ENCODE data around the gene RAB21. TPM values are rescaled to one million over a fixed set of nuclear protein-coding genes. Genes with fewer than 3 reads are reported as not detected.

RAB21 gene
- total and polyA plus RNA-seq, 7 donors: 7.8 to 27.0 (median 18.3) TPM

DNA sequence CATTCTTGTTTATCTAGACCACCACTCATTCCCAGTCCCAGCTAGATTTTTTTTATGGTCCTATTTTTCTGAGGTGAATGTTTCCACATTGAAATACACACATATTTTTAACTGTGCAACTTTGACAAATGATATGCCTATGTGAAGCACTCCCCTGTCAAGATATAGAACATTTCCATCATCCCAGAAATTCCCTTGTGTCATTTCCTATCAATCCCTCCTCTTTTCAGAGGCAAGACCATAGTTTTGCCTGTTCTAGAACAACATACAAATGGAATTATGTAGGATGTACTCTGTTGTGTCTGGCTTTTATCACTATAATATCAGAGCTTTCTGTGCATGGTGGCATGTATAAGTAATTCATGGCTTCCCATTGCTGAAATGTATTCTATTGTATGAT, 36.1 kb upstream of the RAB21 start:
- TF ChIP-seq, protein P1, sequence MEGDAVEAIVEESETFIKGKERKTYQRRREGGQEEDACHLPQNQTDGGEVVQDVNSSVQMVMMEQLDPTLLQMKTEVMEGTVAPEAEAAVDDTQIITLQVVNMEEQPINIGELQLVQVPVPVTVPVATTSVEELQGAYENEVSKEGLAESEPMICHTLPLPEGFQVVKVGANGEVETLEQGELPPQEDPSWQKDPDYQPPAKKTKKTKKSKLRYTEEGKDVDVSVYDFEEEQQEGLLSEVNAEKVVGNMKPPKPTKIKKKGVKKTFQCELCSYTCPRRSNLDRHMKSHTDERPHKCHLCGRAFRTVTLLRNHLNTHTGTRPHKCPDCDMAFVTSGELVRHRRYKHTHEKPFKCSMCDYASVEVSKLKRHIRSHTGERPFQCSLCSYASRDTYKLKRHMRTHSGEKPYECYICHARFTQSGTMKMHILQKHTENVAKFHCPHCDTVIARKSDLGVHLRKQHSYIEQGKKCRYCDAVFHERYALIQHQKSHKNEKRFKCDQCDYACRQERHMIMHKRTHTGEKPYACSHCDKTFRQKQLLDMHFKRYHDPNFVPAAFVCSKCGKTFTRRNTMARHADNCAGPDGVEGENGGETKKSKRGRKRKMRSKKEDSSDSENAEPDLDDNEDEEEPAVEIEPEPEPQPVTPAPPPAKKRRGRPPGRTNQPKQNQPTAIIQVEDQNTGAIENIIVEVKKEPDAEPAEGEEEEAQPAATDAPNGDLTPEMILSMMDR (IDR thresholded peaks at IDR 0.05): no peak
- TF ChIP-seq POLR2AphosphoS5 (IDR thresholded peaks at IDR 0.05) (no peak), POLR2A (IDR thresholded peaks at IDR 0.05) (no peak), EP300 (IDR thresholded peaks at IDR 0.05) (no peak)
- no peak overlapping the region for H3K27ac ChIP-seq
- H3K9me3 ChIP-seq: peaks cover 0 to 3% (median 2%) of the 10 kb centered on the region in 4 donors
- H3K36me3 ChIP-seq: no peaks in the 10 kb centered on the region
- H3K4me3 ChIP-seq: no peak overlapping the region
- intact Hi-C loops (cut with DNase I): no loop called here
- H3K27me3 ChIP-seq: no peaks in the 10 kb centered on the region
- no peaks in the 10 kb centered on the region for H3K4me1 ChIP-seq
- DNase-seq: no peak

DNA sequence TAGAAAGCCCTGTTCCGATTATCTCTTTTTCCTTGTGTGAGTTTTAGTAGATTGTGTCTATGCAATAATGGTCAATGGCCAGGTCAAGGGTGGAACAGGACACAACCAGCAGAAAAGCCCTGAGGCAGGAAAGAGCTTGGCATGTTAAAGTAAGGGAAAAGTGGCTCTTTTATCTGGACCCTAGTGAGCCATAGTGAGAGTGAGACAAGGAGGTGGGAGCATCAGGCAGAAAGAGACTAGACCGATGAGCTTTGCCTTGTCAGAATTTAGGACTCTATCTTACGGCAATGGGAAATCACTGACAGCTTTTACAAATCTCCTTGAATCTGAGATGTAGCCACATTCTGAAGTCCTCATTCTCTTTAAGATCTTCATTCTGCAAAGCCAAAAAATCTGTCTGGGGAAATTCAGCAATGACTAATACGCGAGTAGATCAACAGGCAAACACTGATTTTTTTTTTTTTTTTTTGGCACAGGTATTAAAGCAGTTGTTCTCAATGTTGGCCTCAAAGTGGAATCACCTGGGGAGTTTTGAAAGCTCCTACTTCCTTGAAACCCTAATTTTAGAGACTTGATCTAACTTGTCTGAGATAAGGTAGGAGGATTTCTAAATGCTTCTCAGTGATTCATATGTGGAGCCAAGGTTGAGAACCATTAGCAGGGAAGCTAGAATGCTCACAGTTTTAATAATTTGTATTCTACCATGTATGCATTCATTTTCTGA, 34.9 kb upstream of the RAB21 start:
- intact Hi-C loops (cut with DNase I): no loop called here
- H3K27me3 ChIP-seq: no peaks in the 10 kb centered on the region
- WGBS, 2 donors: 96% methylated on average over 5 of the region's 5 CpGs
- TF ChIP-seq, protein P1 (IDR thresholded peaks at IDR 0.05): no peak
- TF ChIP-seq POLR2AphosphoS5 (IDR thresholded peaks at IDR 0.05) (no peak), EP300 (IDR thresholded peaks at IDR 0.05) (no peak), POLR2A (IDR thresholded peaks at IDR 0.05) (no peak)
- no peaks in the 10 kb centered on the region for H3K4me1 ChIP-seq
- no peaks in the 10 kb centered on the region for H3K36me3 ChIP-seq
- no peak overlapping the region for H3K27ac ChIP-seq
- no peak for DNase-seq
- peaks cover 0 to 1% (median under 1%) of the 10 kb centered on the region in 4 donors for H3K9me3 ChIP-seq
- H3K4me3 ChIP-seq: no peak overlapping the region

DNA sequence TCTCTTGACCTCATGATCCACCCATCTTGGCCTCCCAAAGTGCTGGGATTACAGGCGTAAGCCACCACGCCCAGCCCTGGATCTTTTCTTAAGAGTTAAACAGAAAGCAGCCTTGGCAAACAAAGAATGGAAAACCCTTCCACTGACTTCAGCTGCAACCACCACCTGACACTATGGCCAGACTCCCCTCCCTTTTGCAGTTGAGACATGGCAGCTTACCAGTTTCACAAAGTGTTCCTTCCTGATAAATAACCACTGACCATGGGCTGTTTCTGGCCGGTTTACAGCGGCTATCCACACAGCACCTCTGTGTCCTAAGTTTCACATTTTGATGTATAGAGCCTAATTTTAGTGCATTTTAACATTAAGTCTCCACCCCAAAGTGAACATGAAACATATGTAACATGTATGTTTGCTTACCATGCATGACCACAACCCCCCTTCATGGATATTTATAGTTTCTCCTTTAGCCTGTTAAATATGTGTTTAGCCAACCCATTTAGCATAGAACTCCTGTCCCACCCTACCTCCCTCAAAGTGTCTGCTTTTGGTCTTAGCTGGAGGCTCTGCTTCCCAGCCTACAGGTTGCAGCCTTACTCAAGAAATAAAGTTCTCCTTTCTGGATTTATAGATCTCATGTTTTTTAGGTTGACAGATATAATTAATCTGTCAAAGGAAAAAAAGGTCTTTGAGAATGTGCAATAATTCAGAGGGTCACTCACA, 32.7 kb upstream of the RAB21 start:
- Histone ChIP-seq H3K4me3 (no peak overlapping the region), H3K27ac (no peak overlapping the region), H3K9me3 (no peaks in the 10 kb centered on the region), H3K36me3 (no peaks in the 10 kb centered on the region), H3K27me3 (no peaks in the 10 kb centered on the region), H3K4me1 (no peaks in the 10 kb centered on the region)
- WGBS, 2 donors: 94 to 95% methylated on average over 4 of the region's 4 CpGs
- no peak for DNase-seq
- intact Hi-C loops (cut with DNase I): no loop called here
- TF ChIP-seq EP300 (IDR thresholded peaks at IDR 0.05) (no peak), POLR2A (IDR thresholded peaks at IDR 0.05) (no peak), POLR2AphosphoS5 (IDR thresholded peaks at IDR 0.05) (no peak)
- TF ChIP-seq, protein P1 (IDR thresholded peaks at IDR 0.05): no peak

DNA sequence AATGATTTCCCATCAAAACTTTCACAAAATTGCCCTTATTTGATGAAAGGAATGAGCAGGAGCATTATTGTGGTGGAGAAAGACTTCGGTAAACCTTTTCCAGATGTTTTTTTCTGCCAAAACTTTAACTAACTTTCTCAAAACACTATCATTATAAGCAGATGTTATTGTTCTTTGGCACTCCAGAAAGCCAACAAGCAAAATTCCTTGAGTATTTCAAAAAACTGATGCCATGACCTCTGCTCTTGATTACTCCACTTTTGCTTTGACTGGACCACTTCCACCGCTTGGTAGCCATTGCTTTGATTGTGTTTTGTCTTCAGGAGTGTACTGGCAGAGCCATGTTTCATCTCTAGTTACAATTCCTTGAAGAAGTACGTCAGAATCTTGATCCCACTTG, 29.7 kb upstream of the RAB21 start:
- Histone ChIP-seq H3K4me1 (no peaks in the 10 kb centered on the region), H3K27me3 (no peaks in the 10 kb centered on the region), H3K36me3 (no peaks in the 10 kb centered on the region), H3K9me3 (no peaks in the 10 kb centered on the region), H3K27ac (no peak overlapping the region), H3K4me3 (no peak overlapping the region)
- WGBS, 2 donors: 90 to 93% methylated on average over 3 of the region's 3 CpGs
- no peak for DNase-seq
- no peak for TF ChIP-seq EP300 (IDR thresholded peaks at IDR 0.05)
- no peak for TF ChIP-seq POLR2AphosphoS5 (IDR thresholded peaks at IDR 0.05)
- TF ChIP-seq, protein P1 (IDR thresholded peaks at IDR 0.05): no peak
- no peak for TF ChIP-seq POLR2A (IDR thresholded peaks at IDR 0.05)
- intact Hi-C loops (cut with DNase I): no loop called here

All from sigmoid colon (tissue), 7 donors.